ENCODE data around the gene CAMTA1. TPM values are rescaled to one million over a fixed set of nuclear protein-coding genes. Genes with fewer than 3 reads are reported as not detected.
"Not testable (repeated sequence)": the region's sequence is repeated elsewhere in the genome, so short reads cannot be mapped to it uniquely, and the experiment has no call there.

The CAMTA1 gene
- total RNA-seq, 1 experiment from 2014 or later, result 118 TPM

- H3K9ac ChIP-seq (ENCODE audit: low read length); H3K27ac ChIP-seq (ENCODE audit: low read length); H2AFZ ChIP-seq (ENCODE audit: low read length); H3K36me3 ChIP-seq (ENCODE audit: insufficient read depth, low read length); H3K9me2 ChIP-seq (replicated peaks; ENCODE audit: insufficient read depth, low read length); DNase-seq; H3K4me3 ChIP-seq (ENCODE audit: low read length); H3K27me3 ChIP-seq (ENCODE audit: low read length); H4K20me1 ChIP-seq (ENCODE audit: insufficient read depth, low read depth, low read length); H3K9me3 ChIP-seq (ENCODE audit: low read length); H3K4me2 ChIP-seq (ENCODE audit: low read depth, low read length, poor library complexity, severe bottlenecking); H3K79me2 ChIP-seq (ENCODE audit: low read length): not testable (repeated sequence)
- peaks cover 29% of the 10 kb centered on the region for H3K4me1 ChIP-seq (ENCODE audit: low read length)
Measured at GRCh38 chr1:7380068-7380467, 594.8 kb downstream of the CAMTA1 start.

GRCh38 chr1:7380712-7381111 is 595.5 kb downstream of the CAMTA1 start:
- Histone ChIP-seq H4K20me1 (ENCODE audit: insufficient read depth, low read depth, low read length) (no peaks in the 10 kb centered on the region), H3K36me3 (ENCODE audit: insufficient read depth, low read length) (no peaks in the 10 kb centered on the region), H3K79me2 (ENCODE audit: low read length) (no peaks in the 10 kb centered on the region), H3K27me3 (ENCODE audit: low read length) (no peaks in the 10 kb centered on the region), H3K9me3 (ENCODE audit: low read length) (no peaks in the 10 kb centered on the region), H2AFZ (ENCODE audit: low read length) (no peak overlapping the region), H3K4me1 (ENCODE audit: low read length) (peaks cover 29% of the 10 kb centered on the region), H3K9me2 (replicated peaks; ENCODE audit: insufficient read depth, low read length) (no peaks in the 10 kb centered on the region), H3K4me3 (ENCODE audit: low read length) (no peak overlapping the region), H3K27ac (ENCODE audit: low read length) (no peak overlapping the region), H3K4me2 (ENCODE audit: low read depth, low read length, poor library complexity, severe bottlenecking) (no peak overlapping the region), H3K9ac (ENCODE audit: low read length) (no peak overlapping the region)
- DNase-seq, result no peak

- not testable (repeated sequence) for H3K9ac ChIP-seq (ENCODE audit: low read length); H3K9me3 ChIP-seq (ENCODE audit: low read length); H3K27ac ChIP-seq (ENCODE audit: low read length); H3K9me2 ChIP-seq (replicated peaks; ENCODE audit: insufficient read depth, low read length); DNase-seq; H3K4me2 ChIP-seq (ENCODE audit: low read depth, low read length, poor library complexity, severe bottlenecking); H2AFZ ChIP-seq (ENCODE audit: low read length); H3K4me3 ChIP-seq (ENCODE audit: low read length); H3K27me3 ChIP-seq (ENCODE audit: low read length); H4K20me1 ChIP-seq (ENCODE audit: insufficient read depth, low read depth, low read length); H3K36me3 ChIP-seq (ENCODE audit: insufficient read depth, low read length); H3K79me2 ChIP-seq (ENCODE audit: low read length)
- peaks cover 24% of the 10 kb centered on the region for H3K4me1 ChIP-seq (ENCODE audit: low read length)
Measured at GRCh38 chr1:7381729-7382128, 596.5 kb downstream of the CAMTA1 start.

GRCh38 chr1:7382971-7383370 is 597.7 kb downstream of the CAMTA1 start:
- Histone ChIP-seq H3K4me1 (ENCODE audit: low read length) (peaks cover 24% of the 10 kb centered on the region), H3K27ac (ENCODE audit: low read length) (no peak overlapping the region), H4K20me1 (ENCODE audit: insufficient read depth, low read depth, low read length) (0 out of 2 replicates have a peak, but pooled peaks cover 2% of the 10 kb centered on the region), H3K9me2 (replicated peaks; ENCODE audit: insufficient read depth, low read length) (no peaks in the 10 kb centered on the region), H3K4me2 (ENCODE audit: low read depth, low read length, poor library complexity, severe bottlenecking) (no peak overlapping the region), H3K79me2 (ENCODE audit: low read length) (no peaks in the 10 kb centered on the region), H3K9ac (ENCODE audit: low read length) (no peak overlapping the region), H3K36me3 (ENCODE audit: insufficient read depth, low read length) (no peaks in the 10 kb centered on the region), H3K9me3 (ENCODE audit: low read length) (no peaks in the 10 kb centered on the region), H3K4me3 (ENCODE audit: low read length) (no peak overlapping the region), H3K27me3 (ENCODE audit: low read length) (no peaks in the 10 kb centered on the region), H2AFZ (ENCODE audit: low read length) (no peak overlapping the region)
- no peak for DNase-seq

- H3K9me2 ChIP-seq (replicated peaks; ENCODE audit: insufficient read depth, low read length), result no peaks in the 10 kb centered on the region
- peaks cover 17% of the 10 kb centered on the region for H3K4me1 ChIP-seq (ENCODE audit: low read length)
- 0 out of 2 replicates have a peak, but pooled peaks cover 2% of the 10 kb centered on the region for H4K20me1 ChIP-seq (ENCODE audit: insufficient read depth, low read depth, low read length)
- no peaks in the 10 kb centered on the region for H3K79me2 ChIP-seq (ENCODE audit: low read length)
- no peak for DNase-seq
- no peaks in the 10 kb centered on the region for H3K27me3 ChIP-seq (ENCODE audit: low read length)
- no peaks in the 10 kb centered on the region for H3K36me3 ChIP-seq (ENCODE audit: insufficient read depth, low read length)
- H3K9ac ChIP-seq (ENCODE audit: low read length), result no peak overlapping the region
- no peaks in the 10 kb centered on the region for H3K9me3 ChIP-seq (ENCODE audit: low read length)
- H3K4me3 ChIP-seq (ENCODE audit: low read length), result no peak overlapping the region
- H3K4me2 ChIP-seq (ENCODE audit: low read depth, low read length, poor library complexity, severe bottlenecking), result no peak overlapping the region
- H2AFZ ChIP-seq (ENCODE audit: low read length), result no peak overlapping the region
- H3K27ac ChIP-seq (ENCODE audit: low read length), result no peak overlapping the region
Measured at GRCh38 chr1:7383671-7384520, 598.6 kb downstream of the CAMTA1 start.

- H3K27ac ChIP-seq (ENCODE audit: low read length), result no peak overlapping the region
- no peak overlapping the region for H3K4me3 ChIP-seq (ENCODE audit: low read length)
- H3K9me2 ChIP-seq (replicated peaks; ENCODE audit: insufficient read depth, low read length), result no peaks in the 10 kb centered on the region
- no peaks in the 10 kb centered on the region for H3K79me2 ChIP-seq (ENCODE audit: low read length)
- no peak overlapping the region for H3K4me2 ChIP-seq (ENCODE audit: low read depth, low read length, poor library complexity, severe bottlenecking)
- peaks cover 10% of the 10 kb centered on the region for H3K4me1 ChIP-seq (ENCODE audit: low read length)
- H4K20me1 ChIP-seq (ENCODE audit: insufficient read depth, low read depth, low read length), result 0 out of 2 replicates have a peak, but pooled peaks cover 2% of the 10 kb centered on the region
- no peaks in the 10 kb centered on the region for H3K36me3 ChIP-seq (ENCODE audit: insufficient read depth, low read length)
- DNase-seq, result no peak
- no peak overlapping the region for H2AFZ ChIP-seq (ENCODE audit: low read length)
- no peak overlapping the region for H3K9ac ChIP-seq (ENCODE audit: low read length)
- H3K9me3 ChIP-seq (ENCODE audit: low read length), result no peaks in the 10 kb centered on the region
- H3K27me3 ChIP-seq (ENCODE audit: low read length), result no peaks in the 10 kb centered on the region
Measured at GRCh38 chr1:7384679-7385078, 599.4 kb downstream of the CAMTA1 start.

GRCh38 chr1:7385471-7386225 is 600.4 kb downstream of the CAMTA1 start:
- Histone ChIP-seq H4K20me1 (ENCODE audit: insufficient read depth, low read depth, low read length) (0 out of 2 replicates have a peak, but pooled peaks cover 2% of the 10 kb centered on the region), H2AFZ (ENCODE audit: low read length) (no peak overlapping the region), H3K4me1 (ENCODE audit: low read length) (peaks cover 2% of the 10 kb centered on the region; the same call in 1 of the 2 replicates), H3K9me2 (replicated peaks; ENCODE audit: insufficient read depth, low read length) (no peaks in the 10 kb centered on the region), H3K9me3 (ENCODE audit: low read length) (no peaks in the 10 kb centered on the region), H3K36me3 (ENCODE audit: insufficient read depth, low read length) (no peaks in the 10 kb centered on the region), H3K27me3 (ENCODE audit: low read length) (no peaks in the 10 kb centered on the region), H3K4me2 (ENCODE audit: low read depth, low read length, poor library complexity, severe bottlenecking) (no peak overlapping the region), H3K9ac (ENCODE audit: low read length) (no peak overlapping the region), H3K27ac (ENCODE audit: low read length) (no peak overlapping the region), H3K79me2 (ENCODE audit: low read length) (no peaks in the 10 kb centered on the region), H3K4me3 (ENCODE audit: low read length) (no peak overlapping the region)
- no peak for DNase-seq
